IMR-90 (cell line): Measurements from ENCODE around the gene UGGT2. TPM values are rescaled to one million over a fixed set of nuclear protein-coding genes. Genes with fewer than 3 reads are reported as not detected.

Experiments
- ATAC-seq: fragments of 200-7000 bp; cut with Tn5 transposase; 2 replicates; pipeline ENCODE4 v1.9.1; 2020; ENCODE audit warnings: low read depth, mild to moderate bottlenecking, moderate library complexity
- BruUV-seq: library from RNA; stranded (reverse); fragments of 400-500 nt; replicated peaks from 2 replicates; lab custom pipeline; 2021; lab: Mats Ljungman, UMichigan
- CTCF ChIA-PET: fragments of 300-600 bp; formaldehyde crosslinking; extraction: SDS; loops from one replicate; lab custom pipeline; 2021; ENCODE audit warnings: antibody characterized with exemption; lab: Yijun Ruan, JAX
- POLR2A ChIA-PET: fragments of 300-600 bp; sonication (Branson Sonifier 250); formaldehyde crosslinking; loops from one replicate; lab custom pipeline; 2022; ENCODE audit warnings: antibody characterized with exemption; ENCODE audit not compliant: unreplicated experiment; lab: Charles Lee
- DNase-seq: peaks from one replicate; pipeline ENCODE4 v3.0.0; 2013
- H2AFZ ChIP-seq: replicated peaks from 2 replicates; pipeline ENCODE3; 2013; ENCODE audit warnings: low read length, mild to moderate bottlenecking; ENCODE audit not compliant: poor library complexity
- H2AK5ac ChIP-seq: 2 replicates; pipeline ENCODE4 v1.6.1; 2013; ENCODE audit warnings: low read depth, low read length, inconsistent platforms
- H2AK9ac ChIP-seq: replicated peaks from 2 replicates; pipeline ENCODE3; 2013; ENCODE audit warnings: mild to moderate bottlenecking, low read depth, low read length, moderate library complexity; ENCODE audit not compliant: poor library complexity
- H2BK120ac ChIP-seq: 2 replicates; pipeline ENCODE4 v1.6.1; 2013; ENCODE audit warnings: low read depth, low read length, inconsistent platforms
- H2BK15ac ChIP-seq: 3 replicates; pipeline ENCODE4 v1.6.1; 2013; ENCODE audit warnings: low read depth, low read length, inconsistent platforms
- H2BK20ac ChIP-seq: 2 replicates; pipeline ENCODE4 v1.6.1; 2013; ENCODE audit warnings: low read depth, mild to moderate bottlenecking, inconsistent platforms, low read length, moderate library complexity
- H2BK5ac ChIP-seq: 2 replicates; pipeline ENCODE4 v1.6.1; 2013; ENCODE audit warnings: mild to moderate bottlenecking, low read depth, low read length, inconsistent platforms; ENCODE audit not compliant: poor library complexity, severe bottlenecking
- H3K14ac ChIP-seq: replicated peaks from 2 replicates; pipeline ENCODE4 v1.6.1; 2013; ENCODE audit warnings: low read depth, low read length, inconsistent platforms
- H3K18ac ChIP-seq: 2 replicates; pipeline ENCODE4 v1.6.1; 2013; ENCODE audit warnings: low read depth, low read length, control low read depth
- H3K23ac ChIP-seq: 2 replicates; pipeline ENCODE4 v1.6.1; 2013; ENCODE audit warnings: low read depth, low read length, inconsistent platforms
- H3K27ac ChIP-seq: 2 replicates; pipeline ENCODE4 v1.5.1; 2013; ENCODE audit warnings: mild to moderate bottlenecking, control low read depth, low read length; ENCODE audit not compliant: insufficient read depth
- H3K27me3 ChIP-seq: 2 replicates; pipeline ENCODE4 v1.6.1; 2013; ENCODE audit warnings: low read length; ENCODE audit not compliant: control insufficient read depth, insufficient read depth
- H3K36me3 ChIP-seq: 2 replicates; pipeline ENCODE4 v1.6.1; 2013; ENCODE audit warnings: low read length, mixed read lengths; ENCODE audit not compliant: control insufficient read depth, insufficient read depth
- H3K4ac ChIP-seq: 2 replicates; pipeline ENCODE4 v1.6.1; 2013; ENCODE audit warnings: low read depth, low read length, inconsistent platforms
- H3K4me1 ChIP-seq: 2 replicates; pipeline ENCODE4 v1.6.1; 2013; ENCODE audit warnings: low read length, mixed read lengths; ENCODE audit not compliant: control insufficient read depth, insufficient read depth
- H3K4me2 ChIP-seq: 2 replicates; pipeline ENCODE4 v1.6.1; 2013; ENCODE audit warnings: low read depth, mild to moderate bottlenecking, control low read depth, low read length, moderate library complexity
- H3K4me3 ChIP-seq: 2 replicates; pipeline ENCODE4 v1.5.1; 2013; ENCODE audit warnings: low read depth, mild to moderate bottlenecking, control low read depth, low read length, moderate library complexity; ENCODE audit not compliant: insufficient read depth
- H3K56ac ChIP-seq: 2 replicates; pipeline ENCODE4 v1.6.1; 2013; ENCODE audit warnings: low read length, inconsistent platforms; ENCODE audit not compliant: insufficient read depth; ENCODE audit errors: extremely low read depth
- H3K79me1 ChIP-seq, 2 experiments: 2 replicates each; pipeline ENCODE4 v1.6.1; 2013; ENCODE audit warnings: low read length in 2 of 2, inconsistent platforms in 1 of 2, low read depth in 1 of 2
- H3K9ac ChIP-seq: 2 replicates; pipeline ENCODE4 v1.6.1; 2013; ENCODE audit warnings: low read depth, low read length, control low read depth
- H3K9me1 ChIP-seq: 2 replicates; pipeline ENCODE4 v1.6.1; 2013; ENCODE audit warnings: low read length, inconsistent platforms; ENCODE audit not compliant: insufficient read depth
- H3K9me3 ChIP-seq: 2 replicates; pipeline ENCODE4 v1.6.1; 2013; ENCODE audit warnings: low read length; ENCODE audit not compliant: control insufficient read depth, insufficient read depth
- H4K20me1 ChIP-seq: 2 replicates; pipeline ENCODE4 v1.6.1; 2013; ENCODE audit warnings: low read length, inconsistent platforms; ENCODE audit not compliant: insufficient read depth
- H4K5ac ChIP-seq: 2 replicates; pipeline ENCODE4 v1.6.1; 2013; ENCODE audit warnings: mild to moderate bottlenecking, low read depth, low read length, control low read depth
- H4K8ac ChIP-seq, 2 experiments: 2 replicates each; pipeline ENCODE4 v1.6.1; 2013; ENCODE audit warnings: low read depth in 2 of 2, low read length in 2 of 2, control low read depth in 1 of 2, inconsistent platforms in 1 of 2
- H4K91ac ChIP-seq: 2 replicates; pipeline ENCODE4 v1.6.1; 2013; ENCODE audit warnings: low read depth, low read length, inconsistent platforms; ENCODE audit not compliant: insufficient read depth
- BHLHE40 ChIP-seq: fragments of 150-350 bp; IDR thresholded peaks from 2 replicates; pipeline ENCODE4 v1.6.1; 2016; ENCODE audit warnings: mild to moderate bottlenecking, low read depth, low read length
- CEBPB ChIP-seq: IDR thresholded peaks from 2 replicates; pipeline ENCODE4 v1.6.1; 2012; ENCODE audit warnings: low read depth, low read length, improper control_type of control experiment
- CHD1 ChIP-seq: IDR thresholded peaks from 2 replicates; pipeline ENCODE4 v1.6.1; 2012; ENCODE audit warnings: low read depth, low read length, improper control_type of control experiment
- MAFK ChIP-seq: IDR thresholded peaks from 2 replicates; pipeline ENCODE4 v1.6.1; 2012; ENCODE audit warnings: low read depth, low read length, improper control_type of control experiment
- MAZ ChIP-seq: IDR thresholded peaks from 2 replicates; pipeline ENCODE4 v1.6.1; 2012; ENCODE audit warnings: low read depth, mild to moderate bottlenecking, low read length, improper control_type of control experiment, moderate library complexity, borderline replicate concordance
- MXI1 ChIP-seq: IDR thresholded peaks from 2 replicates; pipeline ENCODE4 v1.6.1; 2012; ENCODE audit warnings: low read depth, mild to moderate bottlenecking, low read length, moderate library complexity, borderline replicate concordance
- NFE2L2 ChIP-seq: fragments of 150-350 bp; IDR thresholded peaks from 2 replicates; pipeline ENCODE4 v1.6.1; 2016; ENCODE audit warnings: low read depth, mild to moderate bottlenecking, low read length
- POLR2A ChIP-seq: IDR thresholded peaks from 2 replicates; pipeline ENCODE4 v1.6.1; 2012; ENCODE audit warnings: mild to moderate bottlenecking, low read depth, low read length
- RCOR1 ChIP-seq: IDR thresholded peaks from 2 replicates; pipeline ENCODE4 v1.6.1; 2012; ENCODE audit warnings: mild to moderate bottlenecking, low read length, improper control_type of control experiment; ENCODE audit not compliant: insufficient replicate concordance
- SMC3 ChIP-seq: fragments of 150-350 bp; IDR thresholded peaks from 2 replicates; pipeline ENCODE4 v1.6.1; 2016; ENCODE audit warnings: low read depth, mild to moderate bottlenecking, antibody characterized with exemption, low read length, moderate library complexity
- USF2 ChIP-seq: fragments of 150-350 bp; IDR thresholded peaks from 2 replicates; pipeline ENCODE4 v1.6.1; 2017; ENCODE audit warnings: mild to moderate bottlenecking, antibody characterized with exemption, low read length, low read depth
- dilution Hi-C: fragments of 300-500 bp; cut with HindIII; formaldehyde crosslinking; loops from one replicate; pipeline ENCODE4 v1.14.3; 2018; ENCODE audit warnings: low sequenced_read_pairs; ENCODE audit not compliant: unreplicated experiment
- in situ Hi-C: fragments of 300-500 bp; cut with MboI; formaldehyde crosslinking; loops from 3 replicates; pipeline ENCODE4 v1.14.3; 2019; ENCODE audit warnings: low sequenced_read_pairs, inconsistent platforms, mixed read lengths
- intact Hi-C: fragments of 100-400 bp; cut with micrococcal nuclease; formaldehyde crosslinking; loops from 2 replicates; pipeline ENCODE4 v1.10.0; 2022
- polyA plus RNA-seq, 3 experiments: library from polyadenylated mRNA; depleted of rRNA; stranded (reverse); fragments of >200 nt; gene quantifications; 2 replicates each; pipeline ENCODE4 v1.2.3, GENCODE V29; 2012; ENCODE audit warnings: low replicate concordance in 1 of 3
- total RNA-seq: library from RNA; depleted of rRNA; stranded (reverse); fragments of >200 nt; gene quantifications from 2 replicates; pipeline ENCODE4 v1.2.3, GENCODE V29; 2012

UGGT2 gene
- total and polyA plus RNA-seq, 2 of the 4 experiments (the other 2 are of a cell fraction): 21.4 to 40.1 TPM

- no TSS peak for BruUV-seq
- CTCF ChIA-PET: no interaction called here
- no peak overlapping the region for H3K27ac ChIP-seq
Measured at GRCh38 chr13:95841894-95842293, 211.3 kb downstream of the UGGT2 start.

More at GRCh38 chr13:95841894-95842293, 211.3 kb downstream of the UGGT2 start:
- H3K56ac ChIP-seq: no peak overlapping the region
- no peak overlapping the region for H3K4me3 ChIP-seq
- H3K9ac ChIP-seq: no peak overlapping the region
- H3K79me1 ChIP-seq: no peaks in the 10 kb centered on the region
- no peak overlapping the region for H2BK5ac ChIP-seq
- in situ Hi-C loops: no loop called here
- POLR2A ChIA-PET: no interaction called here
- no peaks in the 10 kb centered on the region for H3K27me3 ChIP-seq
- no peak overlapping the region for H2BK15ac ChIP-seq
- ATAC-seq: no peak
- no peaks in the 10 kb centered on the region for H3K9me1 ChIP-seq
- H3K4me2 ChIP-seq: no peak overlapping the region
- H3K36me3 ChIP-seq: peaks cover 2% of the 10 kb centered on the region; the same call in 1 of the 2 replicates
- H2BK20ac ChIP-seq: no peak overlapping the region
- no peak overlapping the region for H2AK5ac ChIP-seq
- no peak overlapping the region for H2AFZ ChIP-seq
- no peak overlapping the region for H3K4ac ChIP-seq
- no peak overlapping the region for H3K14ac ChIP-seq
- DNase-seq: no peak
- H4K20me1 ChIP-seq: no peaks in the 10 kb centered on the region
- no peak overlapping the region for H4K8ac ChIP-seq
- H3K4me1 ChIP-seq: no peaks in the 10 kb centered on the region
- H3K9me3 ChIP-seq: 0 out of 2 replicates have a peak, but pooled peaks cover 2% of the 10 kb centered on the region
- H3K23ac ChIP-seq: no peak overlapping the region
- dilution Hi-C loops: no loop called here
- intact Hi-C loops: no loop called here
- no peak overlapping the region for H3K18ac ChIP-seq
- H2BK120ac ChIP-seq: no peak overlapping the region
- TF ChIP-seq BHLHE40 (no peak), MAFK (no peak), RCOR1 (no peak), POLR2A (no peak), SMC3 (no peak), CHD1 (no peak), CEBPB (no peak), MXI1 (no peak), NFE2L2 (no peak), USF2 (no peak), MAZ (no peak)
- no peak overlapping the region for H4K91ac ChIP-seq
- no peak overlapping the region for H4K5ac ChIP-seq
- no peak overlapping the region for H2AK9ac ChIP-seq
